ENCODE data around the gene NUB1. TPM values are rescaled to one million over a fixed set of nuclear protein-coding genes. Genes with fewer than 3 reads are reported as not detected.

NUB1 gene
- total RNA-seq, 1 experiment from 2014 or later, result 48.5 TPM

DNA sequence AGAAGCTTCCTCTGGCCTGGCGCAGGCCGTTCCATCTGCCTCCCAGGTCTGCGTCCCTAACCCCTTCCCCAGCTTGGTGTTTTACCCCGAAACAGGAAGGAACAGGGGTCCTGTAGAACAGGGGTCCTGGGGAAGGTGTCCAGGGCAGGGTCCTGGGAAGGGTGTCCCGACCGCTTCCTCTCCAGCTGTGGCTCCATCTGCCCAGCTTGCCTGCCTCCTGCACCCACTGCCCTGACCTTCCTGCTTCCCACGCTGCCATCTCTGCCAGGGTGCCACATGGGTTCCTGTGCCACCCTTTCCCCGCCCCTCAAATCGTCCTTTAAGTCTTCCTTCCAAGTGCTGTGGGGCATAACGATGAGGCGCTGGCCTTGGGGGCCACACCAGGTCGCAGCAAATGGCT, 35.8 kb downstream of the NUB1 start:
- Histone ChIP-seq H3K56ac (ENCODE audit: insufficient read length, low read depth, low read length) (no peak overlapping the region), H3K4me1 (ENCODE audit: insufficient read depth, low read length) (no peaks in the 10 kb centered on the region), H4K91ac (ENCODE audit: insufficient read length, low read depth, low read length) (no peak overlapping the region), H3K27ac (ENCODE audit: insufficient read length, low read depth, low read length) (no peak overlapping the region), H2BK120ac (ENCODE audit: low read depth, low read length, poor library complexity, severe bottlenecking) (no peak overlapping the region), H4K5ac (ENCODE audit: insufficient read length, low read depth, low read length) (no peak overlapping the region), H3K18ac (ENCODE audit: insufficient read length, low read depth, low read length) (no peak overlapping the region), H2AFZ (ENCODE audit: low read length) (no peak overlapping the region), H3K79me2 (ENCODE audit: insufficient read depth, low read length) (no peaks in the 10 kb centered on the region), H3K9ac (ENCODE audit: extremely low read depth, insufficient read length, low read length) (no peak overlapping the region), H3K4me2 (ENCODE audit: insufficient read depth, insufficient read length, low read length) (no peak overlapping the region), H3K14ac (ENCODE audit: insufficient read depth, low read length) (no peak overlapping the region), H3K79me1 (ENCODE audit: insufficient read depth, low read depth, low read length, poor library complexity, severe bottlenecking) (no peaks in the 10 kb centered on the region), H2AK5ac (ENCODE audit: insufficient read length, low read length) (no peak overlapping the region), H3K23ac (ENCODE audit: insufficient read length, low read depth, low read length) (no peak overlapping the region), H3T11ph (ENCODE audit: low read length) (no peak overlapping the region), H2BK15ac (ENCODE audit: low read depth, low read length) (no peak overlapping the region), H4K20me1 (ENCODE audit: control insufficient read depth, insufficient read depth, insufficient read length) (peaks cover 4% of the 10 kb centered on the region), H4K8ac (replicated peaks; ENCODE audit: insufficient read length, low read depth, low read length) (no peak overlapping the region), H3K9me3 (ENCODE audit: control insufficient read depth, low read depth, low read length) (no peaks in the 10 kb centered on the region), H2BK20ac (ENCODE audit: low read depth, low read length, poor library complexity, severe bottlenecking) (no peak overlapping the region), H3K23me2 (ENCODE audit: insufficient read length, low read depth, low read length, poor library complexity, severe bottlenecking) (peaks cover 15% of the 10 kb centered on the region), H3K27me3 (ENCODE audit: insufficient read depth, low read length) (peaks cover 5% of the 10 kb centered on the region; the same call in 1 of the 2 replicates), H2BK12ac (ENCODE audit: insufficient read length, low read depth, low read length) (no peak overlapping the region), H2BK5ac (ENCODE audit: insufficient read length, low read length) (no peak overlapping the region), H3K4ac (ENCODE audit: low read depth, low read length) (no peak overlapping the region)
- TF ChIP-seq, protein P1, sequence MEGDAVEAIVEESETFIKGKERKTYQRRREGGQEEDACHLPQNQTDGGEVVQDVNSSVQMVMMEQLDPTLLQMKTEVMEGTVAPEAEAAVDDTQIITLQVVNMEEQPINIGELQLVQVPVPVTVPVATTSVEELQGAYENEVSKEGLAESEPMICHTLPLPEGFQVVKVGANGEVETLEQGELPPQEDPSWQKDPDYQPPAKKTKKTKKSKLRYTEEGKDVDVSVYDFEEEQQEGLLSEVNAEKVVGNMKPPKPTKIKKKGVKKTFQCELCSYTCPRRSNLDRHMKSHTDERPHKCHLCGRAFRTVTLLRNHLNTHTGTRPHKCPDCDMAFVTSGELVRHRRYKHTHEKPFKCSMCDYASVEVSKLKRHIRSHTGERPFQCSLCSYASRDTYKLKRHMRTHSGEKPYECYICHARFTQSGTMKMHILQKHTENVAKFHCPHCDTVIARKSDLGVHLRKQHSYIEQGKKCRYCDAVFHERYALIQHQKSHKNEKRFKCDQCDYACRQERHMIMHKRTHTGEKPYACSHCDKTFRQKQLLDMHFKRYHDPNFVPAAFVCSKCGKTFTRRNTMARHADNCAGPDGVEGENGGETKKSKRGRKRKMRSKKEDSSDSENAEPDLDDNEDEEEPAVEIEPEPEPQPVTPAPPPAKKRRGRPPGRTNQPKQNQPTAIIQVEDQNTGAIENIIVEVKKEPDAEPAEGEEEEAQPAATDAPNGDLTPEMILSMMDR (conservative IDR thresholded peaks at IDR 0.05), result no peak
- peaks cover 3 to 50% (median 39%) of the 10 kb centered on the region in 3 experiments for H3K36me3 Mint-ChIP-seq (ENCODE audit: insufficient read depth in 1 of 3, low read depth in 3 of 3)
- DNase-seq, result no peak
- H3K4me3 Mint-ChIP-seq, result no peak overlapping the region
- peaks cover 30% of the 10 kb centered on the region in 2 experiments for H3K4me1 Mint-ChIP-seq
- H3K27ac Mint-ChIP-seq, result no peak overlapping the region; a peak in 1 of 7 replicates
- peaks cover 9% of the 10 kb centered on the region for H3K27me3 Mint-ChIP-seq (ENCODE audit: low read depth)
- no CpG with 5 or more reads among the region's 12 CpGs for WGBS (ENCODE audit: extremely low coverage, insufficient read length, low lambda C conversion rate)
- H3K9me3 Mint-ChIP-seq, result no peaks in the 10 kb centered on the region
